HG02840 (cell line): Measurements from ENCODE around the gene BASP1.

Experiments
- ATAC-seq: cut with Tn5 transposase; IDR thresholded peaks from one replicate; pipeline ENCODE4 v1.9.1; 2021; ENCODE audit warnings: mild to moderate bottlenecking, moderate library complexity, moderate number of reproducible peaks; ENCODE audit not compliant: unreplicated experiment, low FRiP score

Gene BASP1

DNA sequence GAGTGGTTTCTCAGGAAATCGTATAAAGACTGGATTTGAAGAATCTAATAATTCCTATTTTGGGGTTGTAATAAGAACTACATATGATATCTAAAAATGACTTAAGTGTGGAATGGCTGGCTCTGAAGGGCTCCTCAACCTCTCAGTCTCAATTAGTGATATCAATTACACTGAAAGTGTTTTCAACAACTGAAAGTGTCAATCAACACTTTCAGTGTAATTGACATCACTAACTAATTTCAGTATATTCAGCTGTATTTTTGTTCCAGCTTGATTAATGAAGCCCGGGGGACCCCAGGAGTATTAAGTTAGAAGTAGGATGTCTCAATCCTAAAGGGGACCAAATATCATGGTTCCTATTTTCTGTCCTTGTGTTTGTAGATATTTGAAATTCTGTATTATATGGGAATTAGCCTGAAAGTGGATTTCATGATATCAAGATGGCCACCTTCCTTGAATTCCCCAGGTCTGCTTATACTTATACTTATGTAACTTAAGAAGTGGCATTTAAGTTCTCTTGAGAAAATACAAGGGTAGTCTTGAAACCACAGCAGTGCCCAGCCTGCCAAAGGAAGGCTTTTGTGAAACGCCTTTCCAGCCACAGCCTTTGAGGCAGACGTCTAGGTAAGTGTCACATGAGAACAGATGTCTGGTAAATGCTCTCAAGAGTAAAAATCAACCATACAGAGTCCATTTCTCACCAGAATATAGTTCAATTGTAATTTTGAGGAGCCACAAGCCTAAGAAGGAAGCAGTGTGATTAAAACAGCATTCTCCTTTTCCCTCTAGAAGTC lies 4.6 kb downstream of the BASP1 start:
- ATAC-seq: no peak

DNA sequence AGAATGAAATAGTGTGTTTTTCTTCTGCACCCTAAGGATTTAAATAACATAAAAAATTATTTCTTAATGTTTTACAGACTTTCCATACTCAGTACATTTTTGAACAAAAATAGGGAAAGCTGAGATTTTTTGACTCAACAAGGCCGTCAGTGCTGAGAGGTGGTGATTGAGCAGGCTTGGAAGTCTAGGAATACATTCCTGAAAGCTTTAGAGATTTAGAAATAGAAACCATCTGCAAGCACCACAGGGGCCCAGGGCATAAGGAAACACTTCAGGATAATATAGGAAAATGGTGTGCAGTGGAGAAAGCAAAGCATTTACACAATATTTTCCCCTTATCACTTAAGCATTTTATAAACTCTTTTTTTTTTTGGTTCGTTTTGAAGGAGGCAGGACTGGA lies 5.2 kb downstream of the BASP1 start:
- no peak for ATAC-seq

DNA sequence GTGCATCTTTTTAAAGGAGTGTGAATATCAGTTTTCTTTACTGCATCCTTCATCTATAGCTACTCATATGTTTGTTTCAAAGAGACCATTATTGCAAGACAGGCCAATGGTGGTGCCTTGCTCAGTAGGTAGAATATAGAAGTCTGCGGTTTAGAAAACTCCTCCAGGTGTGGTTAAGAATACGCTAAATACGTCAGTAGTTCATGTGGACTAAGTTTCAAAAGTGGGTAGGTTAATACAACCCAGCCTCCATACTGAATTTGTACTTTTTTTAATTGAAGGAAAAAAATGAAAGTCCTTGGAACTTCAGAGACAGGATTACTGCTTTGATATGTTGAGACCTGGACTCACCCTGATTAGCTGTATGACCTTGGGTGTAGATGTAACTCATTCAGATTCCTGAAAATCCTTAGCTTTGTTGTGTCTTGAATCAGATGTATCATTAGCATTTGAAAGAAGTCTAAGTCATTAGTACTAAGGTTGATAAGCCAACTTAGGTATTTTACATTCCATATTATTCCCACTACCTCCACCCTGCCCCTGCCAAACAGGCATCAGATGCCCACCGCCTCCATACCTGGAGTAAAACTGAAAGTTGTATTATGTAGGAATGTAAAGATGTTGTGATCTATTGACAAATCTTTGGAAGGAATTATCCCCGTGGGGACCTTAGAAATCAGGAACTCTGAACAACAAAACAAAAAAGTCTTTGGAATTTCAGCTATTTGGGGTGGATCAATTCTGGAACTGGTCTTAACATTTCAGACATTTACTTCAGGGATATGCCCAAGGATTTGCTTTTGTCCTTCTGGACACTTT lies 6.1 kb downstream of the BASP1 start:
- ATAC-seq: no peak

DNA sequence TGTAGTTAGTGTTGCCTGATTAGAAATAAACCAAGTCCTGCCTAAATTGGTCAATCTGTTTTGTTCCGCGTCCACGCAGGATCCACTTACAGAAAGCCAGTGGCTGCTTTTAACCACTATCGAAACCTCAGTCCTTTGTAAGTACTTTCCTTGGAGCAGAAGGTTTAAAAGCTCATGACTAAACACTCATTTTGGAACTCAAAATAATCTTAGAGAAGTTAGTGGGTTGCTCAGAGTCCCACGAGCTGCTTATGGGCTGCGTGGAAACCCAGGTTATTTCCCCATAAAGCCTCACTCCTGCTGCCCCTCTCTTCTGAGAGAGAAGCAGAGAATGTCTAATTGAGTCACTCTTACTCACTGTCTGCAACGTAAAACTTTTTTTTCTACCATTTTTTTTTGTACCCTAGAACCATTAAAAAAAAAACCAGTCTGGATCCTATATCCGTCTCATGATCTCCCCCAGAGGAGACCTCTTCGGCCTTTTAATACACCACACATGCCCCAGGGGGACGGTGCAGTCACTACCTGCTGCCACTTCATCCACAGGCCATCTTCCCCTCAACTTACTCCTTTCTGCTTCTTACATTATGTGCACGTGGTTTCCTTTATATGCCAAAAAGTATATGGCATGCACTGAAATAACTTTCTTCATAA lies 7.6 kb downstream of the BASP1 start:
- peak; percentile 73 for ATAC-seq

DNA sequence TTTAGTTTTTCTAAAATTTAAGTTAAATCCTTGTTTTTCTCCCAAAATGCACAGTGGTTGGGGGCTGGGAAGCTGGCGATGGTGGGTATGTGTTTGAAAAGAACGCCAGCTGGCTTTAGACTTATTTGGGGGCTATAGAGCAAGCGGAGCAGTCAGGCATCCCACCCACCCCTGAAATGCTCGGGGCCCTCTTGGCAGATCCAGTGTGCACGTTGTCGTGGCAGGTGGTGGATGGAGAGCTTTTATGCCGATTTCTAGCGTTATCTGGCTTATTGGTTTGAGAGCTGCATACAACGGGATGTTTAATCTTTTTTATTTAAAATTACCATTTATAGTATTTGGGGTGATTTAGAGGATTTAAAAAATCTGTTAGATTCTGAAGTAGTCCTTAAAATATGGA lies 8.1 kb downstream of the BASP1 start:
- no peak for ATAC-seq

DNA sequence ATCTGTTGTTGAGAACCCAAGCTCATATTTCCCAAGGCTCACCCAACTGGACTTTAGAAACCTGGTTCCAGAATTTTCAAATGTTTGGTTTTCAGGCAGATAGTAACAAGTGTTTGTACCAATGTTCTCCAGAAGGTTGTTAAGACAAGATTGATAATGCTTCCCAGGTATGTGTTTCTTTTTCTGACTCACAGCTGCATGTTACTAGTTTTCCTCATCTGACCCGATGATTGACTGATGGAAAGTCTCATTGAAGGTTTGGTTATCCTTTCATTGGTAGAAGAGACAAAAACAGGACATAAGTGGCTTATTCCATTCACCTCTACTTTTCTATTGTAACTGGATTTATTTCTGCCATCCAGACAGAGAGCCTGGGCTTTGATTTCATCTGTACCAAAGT lies 10.4 kb downstream of the BASP1 start:
- ATAC-seq: no peak

DNA sequence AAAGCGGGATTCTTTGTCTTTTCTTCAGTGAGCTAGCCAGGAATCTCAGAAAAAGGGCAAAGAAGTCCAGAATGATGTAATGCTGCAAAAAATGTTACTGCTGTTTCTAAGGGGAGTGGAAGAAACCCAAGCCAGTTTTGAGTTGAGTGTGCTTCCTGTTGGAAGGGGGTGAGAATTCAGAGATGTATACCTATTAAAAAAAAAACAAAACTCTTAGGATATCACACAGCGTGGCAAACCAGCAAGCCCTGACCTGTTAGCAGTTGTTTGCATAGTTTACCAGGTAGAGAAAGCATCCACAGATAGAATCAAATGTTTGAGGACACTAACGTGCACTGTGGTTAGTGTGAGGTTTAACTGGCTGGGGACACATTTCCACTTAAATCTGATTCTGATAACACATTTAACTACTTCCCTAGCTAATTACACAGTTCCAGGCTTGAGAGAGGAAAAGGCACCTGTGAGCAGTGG lies 11.4 kb downstream of the BASP1 start:
- peak; percentile 47 for ATAC-seq

DNA sequence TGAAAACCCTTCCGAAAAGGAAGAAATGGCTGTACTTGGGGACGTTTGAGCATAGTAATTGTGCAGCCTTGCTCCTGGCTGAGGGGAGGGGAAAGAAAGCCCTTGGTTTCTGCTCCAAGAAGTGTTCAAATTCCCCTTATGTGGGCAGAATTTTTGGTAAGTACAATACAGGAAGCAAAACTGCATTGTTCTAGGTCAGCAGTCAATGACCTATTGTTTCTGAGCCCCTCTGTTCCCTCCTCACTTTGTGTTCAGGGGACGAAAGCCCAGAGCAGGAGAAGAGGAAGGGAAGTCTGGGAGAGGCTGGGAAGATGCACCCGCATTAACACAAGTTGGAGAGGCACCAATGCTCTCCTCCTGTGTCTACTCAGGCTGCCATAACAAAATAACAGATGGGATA lies 11.9 kb downstream of the BASP1 start:
- peak; percentile 33 for ATAC-seq

DNA sequence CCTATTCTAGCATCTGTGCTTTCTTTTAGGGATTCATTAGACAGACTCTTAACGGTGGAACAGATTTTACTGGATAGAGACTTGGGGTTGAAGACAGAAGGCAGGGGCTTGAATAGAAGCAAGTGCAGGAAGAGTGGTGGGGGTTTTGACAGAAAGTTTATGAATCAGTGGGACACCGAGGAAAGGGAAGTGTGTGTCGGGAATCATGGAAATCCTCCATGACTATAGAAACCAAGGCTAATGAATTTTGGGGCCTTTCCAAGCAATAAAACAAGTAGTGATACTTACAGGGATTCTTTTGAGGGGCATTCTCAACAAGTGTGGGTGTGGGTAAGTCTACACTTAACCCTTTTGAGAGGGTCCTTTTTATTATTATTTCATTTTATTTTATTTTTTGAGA lies 12.8 kb downstream of the BASP1 start:
- ATAC-seq: no peak

DNA sequence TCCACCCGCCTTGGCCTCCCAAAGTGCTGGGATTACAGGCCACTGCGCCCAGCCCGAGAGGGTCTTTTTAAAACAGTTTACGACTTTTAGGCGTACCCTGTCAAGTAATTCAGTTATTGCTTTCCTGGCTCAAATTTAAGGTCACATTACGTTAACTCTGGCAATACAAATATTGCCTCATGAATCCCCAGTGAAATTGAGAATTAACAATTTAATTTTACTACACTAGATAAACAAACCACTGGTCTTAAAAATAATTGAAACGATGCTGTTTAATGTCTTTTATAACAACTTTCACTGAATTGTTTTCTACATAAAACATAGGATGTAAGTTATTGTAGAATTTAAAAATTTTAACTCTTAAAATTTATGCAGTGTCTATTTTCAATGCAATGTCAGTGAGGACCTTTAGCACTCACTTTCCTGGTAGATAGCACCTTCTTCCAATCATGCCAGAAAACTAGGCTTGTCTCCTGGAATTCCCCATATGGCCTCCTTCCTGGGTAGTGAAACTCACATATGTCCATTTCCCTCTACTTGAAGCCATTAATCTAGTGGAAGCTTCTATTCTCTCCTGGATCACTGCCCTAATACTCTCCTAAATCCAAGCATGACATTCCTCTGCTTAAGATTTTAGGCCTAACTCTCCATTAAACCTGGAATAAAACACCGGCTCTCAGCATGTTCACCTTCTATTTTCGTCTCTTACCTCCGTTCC lies 13.5 kb downstream of the BASP1 start:
- no peak for ATAC-seq

DNA sequence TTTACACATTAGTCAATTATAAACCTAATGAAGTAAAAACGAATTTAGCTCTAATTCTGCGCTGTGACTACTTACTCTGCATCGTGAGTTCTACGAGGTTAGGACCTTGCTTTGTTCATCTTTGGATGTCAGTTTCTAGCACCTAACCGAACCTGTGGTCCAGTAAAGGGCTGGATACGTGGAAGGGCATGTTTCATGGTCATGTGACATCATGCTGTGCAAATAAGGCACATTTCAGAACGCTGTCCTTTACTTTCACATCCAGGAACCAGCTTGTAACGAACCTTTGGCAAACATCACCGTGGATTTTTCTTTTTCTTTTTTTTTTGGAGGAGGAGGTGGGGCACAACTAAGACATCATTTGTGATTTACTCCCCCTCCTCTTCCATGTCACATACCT lies 15.0 kb downstream of the BASP1 start:
- ATAC-seq: no peak

DNA sequence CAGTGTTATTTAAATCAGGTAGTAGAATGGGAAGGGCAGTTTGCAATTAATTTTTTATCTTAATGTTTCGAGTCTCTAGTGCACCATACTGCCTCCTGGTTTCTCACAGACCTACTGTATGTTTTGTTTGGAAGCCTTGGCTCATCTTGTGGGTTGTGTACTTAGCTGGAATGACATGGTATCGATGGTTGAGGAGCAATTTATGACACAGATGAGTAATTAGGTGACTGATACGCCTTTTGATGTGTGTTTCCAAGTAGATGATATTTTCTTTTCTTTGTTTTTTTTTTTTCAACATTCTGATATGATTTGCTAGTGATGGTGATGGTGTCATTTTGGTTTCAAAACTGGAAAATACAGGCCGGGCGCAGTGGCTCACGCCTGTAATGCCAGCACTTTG lies 16.1 kb downstream of the BASP1 start:
- no peak for ATAC-seq

DNA sequence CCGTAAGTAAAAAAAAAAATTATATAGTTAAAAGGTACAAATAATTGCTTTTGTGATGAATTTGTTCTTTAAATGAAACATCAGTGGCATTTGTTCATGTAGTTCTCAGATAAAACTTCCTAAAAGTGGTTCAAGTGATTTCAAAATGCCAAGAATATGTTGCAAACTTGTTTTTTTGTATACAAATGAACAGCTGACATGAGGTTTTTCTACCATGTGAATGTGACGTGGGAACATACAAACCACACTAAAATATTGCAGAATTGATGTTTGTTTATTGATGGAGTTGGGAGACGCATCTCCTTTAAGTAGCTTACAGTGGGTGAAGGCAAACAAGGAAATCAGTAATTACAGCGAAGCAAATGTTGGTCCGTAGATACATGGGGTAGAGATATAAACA lies 16.9 kb downstream of the BASP1 start:
- no peak for ATAC-seq

DNA sequence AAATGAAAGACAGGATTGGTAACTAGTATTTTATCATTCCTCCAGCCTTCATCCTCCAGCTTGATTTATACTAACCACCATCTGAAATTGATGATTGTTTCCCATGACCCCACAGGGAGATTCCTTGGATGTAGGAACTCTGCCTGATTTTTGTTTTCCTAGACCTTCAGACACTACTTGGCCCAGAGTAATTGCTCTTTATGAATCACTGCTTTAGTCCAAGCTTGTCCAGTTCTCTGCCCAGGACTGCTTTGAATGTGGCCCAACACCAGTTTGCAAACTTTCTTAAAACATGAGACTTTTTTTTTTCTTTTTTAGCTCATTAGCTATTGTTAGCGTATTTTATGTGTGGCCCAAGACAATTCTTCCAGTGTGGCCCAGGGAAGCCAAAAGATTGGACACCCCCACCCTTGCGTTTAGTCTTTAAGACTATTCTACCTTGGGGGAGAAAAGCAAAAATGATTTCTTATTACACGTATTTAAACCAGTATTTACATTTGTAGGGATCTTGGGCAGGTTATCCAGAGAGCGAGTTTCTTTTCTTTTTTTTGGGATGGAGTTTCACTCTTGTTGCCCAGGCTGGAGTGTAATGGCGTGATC lies 18.4 kb downstream of the BASP1 start:
- no peak for ATAC-seq

DNA sequence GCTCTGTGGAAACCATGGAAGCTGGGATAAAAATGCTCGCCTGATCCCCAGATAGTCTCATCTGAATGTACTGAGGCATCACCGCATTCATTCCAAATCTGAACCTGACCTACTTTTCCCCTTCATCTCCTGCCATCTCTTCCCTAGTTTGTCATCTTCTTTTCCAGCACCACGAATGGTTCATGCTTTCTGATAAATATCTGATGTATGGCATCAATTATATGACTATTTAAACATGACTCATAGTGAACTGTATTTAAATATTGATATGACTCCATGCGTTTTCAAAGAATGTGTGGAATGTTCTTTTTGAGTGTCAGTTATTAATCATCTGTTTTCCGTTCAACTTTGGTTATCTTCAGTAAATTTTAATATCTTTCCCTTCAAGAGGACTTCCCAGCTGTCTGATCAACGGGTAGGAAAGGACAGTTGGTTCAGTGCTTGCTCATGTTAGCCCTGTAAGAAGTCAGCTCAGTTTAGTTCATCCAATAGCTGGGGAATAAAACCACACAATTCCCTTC lies 21.1 kb downstream of the BASP1 start:
- ATAC-seq: no peak

DNA sequence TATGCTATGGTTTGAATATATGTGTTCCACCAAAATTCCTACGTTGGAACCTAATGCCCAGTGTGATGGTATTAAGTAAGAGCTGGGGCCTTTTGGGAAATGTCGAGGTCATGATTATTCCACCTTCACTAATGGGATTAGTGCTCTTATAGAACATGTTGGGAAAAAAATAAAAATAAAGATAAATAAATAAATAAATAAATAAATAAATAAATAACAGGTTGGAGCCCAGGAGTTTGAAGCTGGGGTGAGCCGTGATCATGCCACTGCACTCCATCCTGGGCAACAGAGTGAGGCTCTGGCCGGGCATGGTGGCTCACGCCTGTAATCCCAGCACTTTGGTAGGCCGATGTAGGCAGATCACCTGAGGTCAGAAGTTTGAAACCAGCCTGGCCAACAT lies 22.5 kb downstream of the BASP1 start:
- no peak for ATAC-seq

DNA sequence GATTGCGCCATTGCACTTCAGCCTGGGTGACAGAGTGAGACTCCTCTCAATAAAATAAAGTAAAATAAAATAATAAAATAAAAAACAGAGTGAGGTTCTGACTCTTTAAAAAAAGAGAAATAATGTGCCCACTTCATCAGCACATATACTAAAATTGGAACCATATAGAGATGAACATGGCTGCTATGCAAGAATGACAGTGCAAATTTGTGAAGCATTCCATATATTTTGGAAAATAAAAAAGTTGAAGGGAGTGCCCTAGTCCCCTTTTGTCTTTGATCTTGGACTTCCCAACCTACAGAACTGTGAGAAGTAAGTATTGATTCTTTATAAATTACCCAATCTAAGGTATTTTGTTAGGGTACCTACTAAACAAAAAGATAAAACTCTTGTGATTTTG lies 23.1 kb downstream of the BASP1 start:
- ATAC-seq: no peak

DNA sequence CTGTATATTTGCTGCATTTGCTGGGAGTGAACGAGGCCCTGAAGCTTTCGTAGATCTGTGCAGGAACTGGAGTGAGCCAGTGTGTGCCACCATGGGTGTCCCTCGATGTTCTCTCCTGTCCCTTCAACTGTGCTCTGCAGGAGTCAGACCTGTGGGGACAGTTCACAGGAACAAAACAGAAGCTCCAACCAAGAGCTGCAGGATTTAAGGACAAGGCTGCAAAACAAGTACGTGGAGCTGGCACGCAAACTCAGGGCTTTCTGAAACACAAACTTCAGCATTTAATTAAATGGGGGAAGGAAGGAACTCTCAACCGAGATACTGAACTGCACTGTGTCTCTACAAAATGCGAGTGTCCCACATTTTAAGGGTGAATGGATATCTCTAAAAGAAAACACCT lies 24.2 kb downstream of the BASP1 start:
- ATAC-seq: no peak

DNA sequence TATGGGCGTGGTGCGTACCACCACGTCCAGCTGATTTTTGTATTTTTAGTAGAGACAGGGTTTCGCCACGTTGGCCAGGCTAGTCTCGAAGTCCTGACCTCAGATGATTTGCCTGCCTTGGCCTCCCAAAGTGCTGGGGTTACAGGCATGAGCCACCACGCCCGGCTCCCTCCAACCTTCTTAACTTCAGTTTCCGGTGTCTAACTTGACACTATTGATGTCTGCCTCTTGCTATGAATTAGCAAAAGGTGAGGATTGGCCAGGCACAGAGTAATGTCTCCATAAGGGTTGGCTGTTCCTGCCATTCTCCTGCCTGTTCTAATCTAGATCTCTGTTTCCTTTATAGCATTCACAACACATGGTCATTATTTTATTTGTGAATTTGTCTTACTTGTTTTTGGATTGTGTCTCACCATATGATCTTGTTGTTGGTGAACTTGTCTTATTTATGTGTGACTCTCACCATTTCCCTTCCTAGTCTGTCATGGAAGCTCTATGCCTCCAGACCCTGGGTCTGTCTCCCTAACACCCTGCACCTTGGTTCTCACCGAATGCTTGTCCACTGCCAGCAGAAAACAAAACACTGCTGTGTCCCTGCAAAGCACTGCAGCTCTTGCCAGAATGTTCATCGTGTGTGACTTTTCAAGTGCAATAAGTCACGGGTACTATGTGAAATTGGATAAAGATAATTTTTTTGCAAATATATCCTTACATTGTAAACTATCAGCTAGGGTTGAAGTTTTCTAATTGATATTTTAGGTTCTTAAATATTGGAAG lies 26.0 kb downstream of the BASP1 start:
- ATAC-seq: no peak
